ENCODE measurements around the gene AANAT.

The AANAT gene

DNA sequence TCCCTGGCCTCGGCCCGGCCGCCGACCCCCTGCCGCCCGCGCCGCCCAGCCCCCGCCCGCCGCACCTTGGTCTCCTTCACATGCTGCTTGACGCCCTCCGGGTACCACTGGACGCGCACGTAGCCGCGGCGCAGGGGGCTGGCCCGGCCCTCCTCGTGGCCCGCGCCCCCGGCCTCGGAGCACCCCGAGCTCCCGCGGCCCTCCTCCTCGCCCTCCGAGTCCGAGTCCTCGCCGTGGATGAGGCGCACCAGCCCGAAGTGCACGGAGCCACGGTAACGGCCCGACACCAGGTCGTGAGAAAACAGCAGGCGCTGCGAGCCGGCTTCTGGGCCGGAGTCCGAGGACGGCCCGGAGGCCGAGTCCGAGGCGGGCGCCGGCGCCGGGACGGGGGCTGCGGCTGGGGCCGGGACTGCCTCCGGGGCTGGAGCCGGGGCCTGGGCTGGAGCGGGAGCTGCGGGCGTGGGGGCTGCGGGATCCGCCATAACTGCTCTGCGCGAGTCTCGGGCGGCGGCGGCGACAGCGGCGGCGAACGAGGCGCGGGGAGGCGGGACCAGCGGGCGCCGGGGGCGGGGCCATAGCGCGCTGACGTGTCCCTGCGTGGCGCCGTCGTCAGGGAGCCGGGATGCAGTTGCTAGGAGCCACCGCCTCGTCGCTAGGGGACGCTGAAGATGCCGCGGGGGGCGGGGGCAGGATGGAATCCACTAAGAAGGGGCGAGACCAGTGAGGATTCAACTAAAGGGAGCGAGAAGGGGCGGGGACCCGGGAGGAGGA, 14.6 kb upstream of the AANAT start, which contains the start of gene UBE2O (continued):
- TF ChIP-seq ZBTB8A (tag by site-specific recombination; IDR thresholded peaks at IDR 0.05) (peak; percentile 30; the same call in 1 of the 2 replicates), ZNF555 (tag by site-specific recombination; conservative IDR thresholded peaks at IDR 0.05) (no peak), KLF9 (tag by site-specific recombination; IDR thresholded peaks at IDR 0.05; ENCODE audit: low read depth) (peak; percentile 83), EGR2 (tag by site-specific recombination; IDR thresholded peaks at IDR 0.05; ENCODE audit: low read depth) (no peak), HIC1 (tag by site-specific recombination; IDR thresholded peaks at IDR 0.05) (no peak), ZNF292 (tag by site-specific recombination; IDR thresholded peaks at IDR 0.05; ENCODE audit: borderline replicate concordance, low read depth) (no peak), HOXC10 (CRISPR knock-in tag; IDR thresholded peaks at IDR 0.05) (no peak), ZNF473 (tag by site-specific recombination; IDR thresholded peaks at IDR 0.05) (no peak), ZNF658 (tag by site-specific recombination; IDR thresholded peaks at IDR 0.05) (no peak), ZNF146 (tag by site-specific recombination; IDR thresholded peaks at IDR 0.05) (no peak), GLIS1 (tag by site-specific recombination; IDR thresholded peaks at IDR 0.05) (no peak), ZNF184 (tag by site-specific recombination; IDR thresholded peaks at IDR 0.05) (0 out of 2 replicates have a peak, but pooled peaks have one; percentile 37), ZNF521 (tag by site-specific recombination; IDR thresholded peaks at IDR 0.05) (no peak), ZNF501 (tag by site-specific recombination; IDR thresholded peaks at IDR 0.05) (no peak), ZNF266 (tag by site-specific recombination; IDR thresholded peaks at IDR 0.05; ENCODE audit: low read depth) (no peak), ZNF48 (tag by site-specific recombination; IDR thresholded peaks at IDR 0.05) (no peak), ZNF843 (tag by site-specific recombination; IDR thresholded peaks at IDR 0.05) (no peak), ZNF629 (tag by site-specific recombination; IDR thresholded peaks at IDR 0.05) (peak; percentile 61), ZEB2 (tag by site-specific recombination; IDR thresholded peaks at IDR 0.05) (no peak), ZNF544 (tag by site-specific recombination; IDR thresholded peaks at IDR 0.05) (no peak), ZNF560 (tag by site-specific recombination; IDR thresholded peaks at IDR 0.05; ENCODE audit: borderline replicate concordance) (no peak), SP2 (tag by site-specific recombination; IDR thresholded peaks at IDR 0.05) (peak; percentile 83), PBX3 (CRISPR knock-in tag; IDR thresholded peaks at IDR 0.05) (peak; percentile 77; the same call in 1 of the 2 replicates), CTCF (tag by site-specific recombination; IDR thresholded peaks at IDR 0.05) (peak; percentile 95), ZNF404 (tag by site-specific recombination; IDR thresholded peaks at IDR 0.05) (no peak), ZNF792 (tag by site-specific recombination; IDR thresholded peaks at IDR 0.05) (no peak), ZSCAN30 (tag by site-specific recombination; IDR thresholded peaks at IDR 0.05) (no peak), ZNF121 (tag by site-specific recombination; IDR thresholded peaks at IDR 0.05) (no peak), OSR2 (tag by site-specific recombination; IDR thresholded peaks at IDR 0.05) (peak; percentile 11; the same call in 1 of the 2 replicates), ZNF24 (tag by site-specific recombination; IDR thresholded peaks at IDR 0.05) (no peak), ZNF660 (tag by site-specific recombination; IDR thresholded peaks at IDR 0.05) (peak; percentile 73; the same call in 1 of the 2 replicates), ZNF2 (tag by site-specific recombination; IDR thresholded peaks at IDR 0.05) (no peak), MYNN (tag by site-specific recombination; IDR thresholded peaks at IDR 0.05; ENCODE audit: borderline replicate concordance) (peak; percentile 96), SETDB1 (IDR thresholded peaks at IDR 0.05; ENCODE audit: insufficient read length, low read length) (no peak), SCRT2 (tag by site-specific recombination; IDR thresholded peaks at IDR 0.05) (no peak), ZXDB (tag by site-specific recombination; IDR thresholded peaks at IDR 0.05) (no peak), ZBTB20 (tag by site-specific recombination; IDR thresholded peaks at IDR 0.05) (peak; percentile 8; the same call in 1 of the 2 replicates), ZNF776 (tag by site-specific recombination; IDR thresholded peaks at IDR 0.05; ENCODE audit: borderline replicate concordance) (no peak)

Measured in HEK293 (cell line).